GM23338 (cell line): Measurements from ENCODE around the gene UBR2. TPM values are rescaled to one million over a fixed set of nuclear protein-coding genes. Genes with fewer than 3 reads are reported as not detected.

ENCODE experiments used
- ATAC-seq: fragments of 200-7000 bp; cut with Tn5 transposase; 3 replicates; pipeline ENCODE4 v1.9.1; 2020
- DNase-seq: peaks from one replicate; pipeline ENCODE4 v3.0.0-alpha.2; 2015; ENCODE audit warnings: low spot score
- H2AFZ ChIP-seq: fragments of 200-600 bp; sonication (generic); 2 replicates; pipeline ENCODE4 v1.8.0; 2016; ENCODE audit warnings: antibody characterized with exemption, mild to moderate bottlenecking, moderate library complexity
- H3F3A ChIP-seq: fragments of 200-600 bp; sonication (generic); replicated peaks from 2 replicates; pipeline ENCODE4 v1.8.0; 2017; ENCODE audit warnings: antibody characterized with exemption, mixed run types, low read depth
- H3K27ac ChIP-seq: fragments of 200-600 bp; sonication (generic); 2 replicates; pipeline ENCODE4 v1.6.1; 2016; ENCODE audit warnings: low read depth
- H3K27me3 ChIP-seq: fragments of 200-600 bp; sonication (generic); 2 replicates; pipeline ENCODE4 v1.8.0; 2016; ENCODE audit warnings: mild to moderate bottlenecking, mixed run types, moderate library complexity; ENCODE audit not compliant: insufficient read depth
- H3K36me3 ChIP-seq: fragments of 200-600 bp; sonication (generic); 2 replicates; pipeline ENCODE4 v1.8.0; 2016; ENCODE audit warnings: mild to moderate bottlenecking; ENCODE audit not compliant: insufficient read depth
- H3K4me1 ChIP-seq: fragments of 200-600 bp; sonication (generic); 2 replicates; pipeline ENCODE4 v1.8.0; 2016; ENCODE audit warnings: mild to moderate bottlenecking, moderate library complexity; ENCODE audit not compliant: insufficient read depth
- H3K4me2 ChIP-seq: fragments of 200-600 bp; sonication (generic); 2 replicates; pipeline ENCODE4 v1.7.1; 2017; ENCODE audit warnings: mixed run types
- H3K4me3 ChIP-seq: fragments of 200-600 bp; sonication (generic); 2 replicates; pipeline ENCODE4 v1.6.1; 2016; ENCODE audit warnings: mixed run types
- H3K79me2 ChIP-seq: fragments of 200-600 bp; sonication (generic); replicated peaks from 2 replicates; pipeline ENCODE4 v1.8.0; 2017; ENCODE audit warnings: mild to moderate bottlenecking; ENCODE audit not compliant: insufficient read depth
- H3K9me2 ChIP-seq: fragments of 200-600 bp; sonication (generic); 2 replicates; pipeline ENCODE4 v1.8.0; 2017; ENCODE audit not compliant: insufficient read depth
- H4K20me1 ChIP-seq: fragments of 200-600 bp; sonication (generic); replicated peaks from 2 replicates; pipeline ENCODE4 v1.8.0; 2017; ENCODE audit warnings: mild to moderate bottlenecking; ENCODE audit not compliant: insufficient read depth
- H3K27ac Mint-ChIP-seq: 2 replicates; pipeline ENCODE4 v1.8.0; 2020; ENCODE audit warnings: inconsistent platforms, mild to moderate bottlenecking, moderate library complexity, mixed read lengths
- H3K27me3 Mint-ChIP-seq: 3 replicates; pipeline ENCODE4 v1.8.0; 2022; ENCODE audit warnings: low read depth, mild to moderate bottlenecking, moderate library complexity, mixed read lengths, inconsistent platforms; ENCODE audit not compliant: insufficient read depth, poor library complexity
- H3K36me3 Mint-ChIP-seq: 3 replicates; pipeline ENCODE4 v1.8.0; 2021; ENCODE audit warnings: low read depth, mild to moderate bottlenecking, inconsistent platforms, moderate library complexity, mixed read lengths
- H3K4me1 Mint-ChIP-seq: 3 replicates; pipeline ENCODE4 v1.8.0; 2020; ENCODE audit warnings: mild to moderate bottlenecking, inconsistent platforms, mixed read lengths
- H3K4me3 Mint-ChIP-seq: 3 replicates; pipeline ENCODE4 v1.8.0; 2021; ENCODE audit warnings: moderate library complexity, mild to moderate bottlenecking, inconsistent platforms, mixed read lengths
- H3K9me3 Mint-ChIP-seq: 3 replicates; pipeline ENCODE4 v1.8.0; 2020; ENCODE audit warnings: moderate library complexity, mild to moderate bottlenecking, inconsistent platforms, mixed read lengths
- CREB1 ChIP-seq: fragments of 250-450 bp; sonication (Bioruptor Pico); IDR thresholded peaks from 2 replicates; pipeline ENCODE4 v1.5.0; 2020; ENCODE audit warnings: low read depth, mild to moderate bottlenecking, moderate library complexity
- NANOG ChIP-seq: IDR thresholded peaks from 2 replicates; pipeline ENCODE4 v1.6.1; 2016; ENCODE audit warnings: antibody characterized with exemption, borderline replicate concordance
- STAT1 ChIP-seq: IDR thresholded peaks from one replicate; pipeline ENCODE4 v1.6.1; 2016; ENCODE audit warnings: antibody characterized with exemption; ENCODE audit not compliant: unreplicated experiment
- ZNF114 ChIP-seq: fragments of 250-450 bp; sonication (Bioruptor Pico); IDR thresholded peaks from 2 replicates; pipeline ENCODE4 v1.5.0; 2020; ENCODE audit warnings: mild to moderate bottlenecking, moderate library complexity
- ZNF331 ChIP-seq: fragments of 250-450 bp; sonication (Bioruptor Pico); IDR thresholded peaks from 2 replicates; pipeline ENCODE4 v1.5.0; 2020; ENCODE audit warnings: low read depth, mild to moderate bottlenecking, moderate library complexity
- ZNF462 ChIP-seq: fragments of 250-450 bp; sonication (Bioruptor Pico); IDR thresholded peaks from 2 replicates; pipeline ENCODE4 v1.5.0; 2020; ENCODE audit warnings: mild to moderate bottlenecking, moderate library complexity
- polyA plus RNA-seq: library from polyadenylated mRNA; unstranded; fragments of >200 nt; fragmentation: Nextera tagmentation; extraction: Ambion mirVana; gene quantifications from 2 replicates; pipeline ENCODE4 v1.2.1, GENCODE V29; 2016
- total RNA-seq: library from RNA; depleted of rRNA; stranded (reverse); fragments of >200 nt; shearing (Covaris generic); gene quantifications from 2 replicates; pipeline ENCODE4 v1.2.3, GENCODE V29; 2014

Gene UBR2
- total and polyA plus RNA-seq, 2 experiments from 2014 or later: 6.7 to 21.2 TPM

- H3K4me2 ChIP-seq: no peak overlapping the region
- H3K27ac Mint-ChIP-seq: no peak overlapping the region
- H3K9me3 Mint-ChIP-seq: no peaks in the 10 kb centered on the region
- TF ChIP-seq ZNF114 (no peak), ZNF331 (CRISPR knock-in tag) (no peak), NANOG (no peak), CREB1 (CRISPR knock-in tag) (no peak), ZNF462 (no peak)
- no peaks in the 10 kb centered on the region for H3K27me3 ChIP-seq
- H3K27ac ChIP-seq: no peak overlapping the region
- no peak for DNase-seq
- no peak overlapping the region for H3K4me3 ChIP-seq
- H3K27me3 Mint-ChIP-seq: no peaks in the 10 kb centered on the region
- no peaks in the 10 kb centered on the region for H3K79me2 ChIP-seq
- no peak overlapping the region for H3K4me3 Mint-ChIP-seq
- no peak for ATAC-seq
- no peak overlapping the region for H2AFZ ChIP-seq
- H3K9me2 ChIP-seq: no peaks in the 10 kb centered on the region
- no peaks in the 10 kb centered on the region for H3K4me1 Mint-ChIP-seq
- no peaks in the 10 kb centered on the region for H4K20me1 ChIP-seq
- H3F3A ChIP-seq: no peaks in the 10 kb centered on the region
- peaks cover 9% of the 10 kb centered on the region; the same call in 2 of the 3 replicates for H3K36me3 Mint-ChIP-seq
- H3K36me3 ChIP-seq: no peaks in the 10 kb centered on the region
- no peaks in the 10 kb centered on the region for H3K4me1 ChIP-seq
Observed at GRCh38 chr6:42610416-42610815, 46.6 kb downstream of the UBR2 start.

DNA sequence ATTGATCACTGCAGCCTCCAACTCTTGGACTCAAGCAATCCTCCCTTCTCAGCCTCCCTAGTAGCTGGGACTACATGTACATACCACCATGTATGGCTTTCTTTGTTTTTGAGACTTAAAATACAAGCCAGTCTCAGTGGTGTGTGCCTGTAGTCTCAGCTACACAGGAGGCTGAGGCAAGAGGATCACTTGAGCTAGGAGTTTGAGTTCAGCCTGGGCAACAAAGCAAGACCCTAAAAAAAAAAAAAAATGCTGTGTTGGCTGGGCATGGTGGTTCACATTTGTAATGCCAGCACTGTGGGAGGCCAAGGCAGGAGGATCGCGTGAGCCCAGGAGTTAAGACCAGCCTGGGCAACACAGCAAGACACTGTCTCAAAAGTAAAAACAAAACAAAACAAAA is 51.7 kb downstream of the UBR2 start:
- H3K79me2 ChIP-seq: no peaks in the 10 kb centered on the region
- H2AFZ ChIP-seq: no peak overlapping the region
- no peaks in the 10 kb centered on the region for H3K9me2 ChIP-seq
- ATAC-seq (no peak), DNase-seq (no peak)
- H3K27me3 ChIP-seq: no peaks in the 10 kb centered on the region
- Mint-ChIP-seq H3K27ac (no peak overlapping the region), H3K4me1 (peaks cover 21% of the 10 kb centered on the region), H3K9me3 (no peaks in the 10 kb centered on the region), H3K27me3 (no peaks in the 10 kb centered on the region), H3K4me3 (no peak overlapping the region), H3K36me3 (peaks cover 9% of the 10 kb centered on the region)
- 0 out of 2 replicates have a peak, but pooled peaks cover 4% of the 10 kb centered on the region for H3K4me1 ChIP-seq
- H3K27ac ChIP-seq: no peak overlapping the region
- no peaks in the 10 kb centered on the region for H3F3A ChIP-seq
- H3K4me2 ChIP-seq: no peak overlapping the region
- no peaks in the 10 kb centered on the region for H4K20me1 ChIP-seq
- no peaks in the 10 kb centered on the region for H3K36me3 ChIP-seq
- H3K4me3 ChIP-seq: no peak overlapping the region
- TF ChIP-seq STAT1: no peak
